Activated CD8-positive, alpha-beta memory T cell treated with anti-CD3 and anti-CD28 coated beads, Interleukin-2, amount 10 ng/mL, durations not matched to agents 7 days and 5 days (primary cell): ENCODE measurements around the gene ACSL6. TPM values are rescaled to one million over a fixed set of nuclear protein-coding genes. Genes with fewer than 3 reads are reported as not detected.

Source experiments
- total RNA-seq, 2 experiments: library from RNA; stranded (reverse); gene quantifications; one replicate each; pipeline ENCODE4 v1.2.3, GENCODE V29; 2021

The ACSL6 gene
- total RNA-seq, 2 experiments from 2014 or later, result 7.0 to 10.9 TPM

Other genes with a start within 250 kb of the ACSL6 start
- gene FNIP1, start 214.6 kb downstream of the ACSL6 start, total RNA-seq, result 10 to 100 TPM; 25.5 to 30.3 TPM
- not detected for gene MEIKIN, start 66.0 kb downstream of the ACSL6 start, total RNA-seq
- 1 to 10 TPM in 1 of 2 experiments, under 1 TPM in 1; 0.47 to 1.5 TPM for gene IL3, start 49.0 kb upstream of the ACSL6 start, total RNA-seq
- 100 to 1,000 TPM in 1 of 2 experiments, 1 to 10 TPM in 1; 4.9 to 164 TPM for gene CSF2, start 62.1 kb upstream of the ACSL6 start, total RNA-seq
- gene P4HA2, start 216.2 kb upstream of the ACSL6 start, total RNA-seq, result 10 to 100 TPM in 1 of 2 experiments, 1 to 10 TPM in 1; 8.3 to 19.4 TPM
- 1 to 10 TPM in 1 of 2 experiments, not detected in 1; 2.3 TPM for gene PDLIM4, start 246.0 kb upstream of the ACSL6 start, total RNA-seq